ENCODE results near the gene ITGA4. TPM values are rescaled to one million over a fixed set of nuclear protein-coding genes. Genes with fewer than 3 reads are reported as not detected.

Gene ITGA4
- total and polyA plus RNA-seq, 8 donors = 0.45 to 48.4 (median 8.5) TPM

GRCh38 chr2:181462033-181462432 is 4.8 kb downstream of the ITGA4 start:
- DNase-seq = no peak
- WGBS, 5 donors = 20 to 42% (median 32%) methylated on average over 1 of the region's 1 CpG
- TF ChIP-seq, protein P1, sequence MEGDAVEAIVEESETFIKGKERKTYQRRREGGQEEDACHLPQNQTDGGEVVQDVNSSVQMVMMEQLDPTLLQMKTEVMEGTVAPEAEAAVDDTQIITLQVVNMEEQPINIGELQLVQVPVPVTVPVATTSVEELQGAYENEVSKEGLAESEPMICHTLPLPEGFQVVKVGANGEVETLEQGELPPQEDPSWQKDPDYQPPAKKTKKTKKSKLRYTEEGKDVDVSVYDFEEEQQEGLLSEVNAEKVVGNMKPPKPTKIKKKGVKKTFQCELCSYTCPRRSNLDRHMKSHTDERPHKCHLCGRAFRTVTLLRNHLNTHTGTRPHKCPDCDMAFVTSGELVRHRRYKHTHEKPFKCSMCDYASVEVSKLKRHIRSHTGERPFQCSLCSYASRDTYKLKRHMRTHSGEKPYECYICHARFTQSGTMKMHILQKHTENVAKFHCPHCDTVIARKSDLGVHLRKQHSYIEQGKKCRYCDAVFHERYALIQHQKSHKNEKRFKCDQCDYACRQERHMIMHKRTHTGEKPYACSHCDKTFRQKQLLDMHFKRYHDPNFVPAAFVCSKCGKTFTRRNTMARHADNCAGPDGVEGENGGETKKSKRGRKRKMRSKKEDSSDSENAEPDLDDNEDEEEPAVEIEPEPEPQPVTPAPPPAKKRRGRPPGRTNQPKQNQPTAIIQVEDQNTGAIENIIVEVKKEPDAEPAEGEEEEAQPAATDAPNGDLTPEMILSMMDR (IDR thresholded peaks at IDR 0.05) = no peak
- TF ChIP-seq POLR2AphosphoS5 (IDR thresholded peaks at IDR 0.05) = no peak
- TF ChIP-seq EP300 (IDR thresholded peaks at IDR 0.05) = no peak
- no peak for TF ChIP-seq POLR2A (IDR thresholded peaks at IDR 0.05)
- no peaks in the 10 kb centered on the region for H3K9me3 ChIP-seq
- no peaks in the 10 kb centered on the region for H3K36me3 ChIP-seq
- H3K27me3 ChIP-seq = peaks cover 0 to 14% (median 12%) of the 10 kb centered on the region in 3 donors
- peaks cover 0 to 34% (median 12%) of the 10 kb centered on the region in 4 donors for H3K4me1 ChIP-seq
- peak overlapping the region in 2 of 5 donors; percentile 36 to 47 for H3K27ac ChIP-seq
- intact Hi-C loops (cut with DNase I; ENCODE audit: low total_unique reads) = loop anchor here (10.0 kb wide), 2 partner anchors 357 to 1337 kb away; no protein-coding TSS in a partner anchor
- no peak overlapping the region for H3K4me3 ChIP-seq

DNA sequence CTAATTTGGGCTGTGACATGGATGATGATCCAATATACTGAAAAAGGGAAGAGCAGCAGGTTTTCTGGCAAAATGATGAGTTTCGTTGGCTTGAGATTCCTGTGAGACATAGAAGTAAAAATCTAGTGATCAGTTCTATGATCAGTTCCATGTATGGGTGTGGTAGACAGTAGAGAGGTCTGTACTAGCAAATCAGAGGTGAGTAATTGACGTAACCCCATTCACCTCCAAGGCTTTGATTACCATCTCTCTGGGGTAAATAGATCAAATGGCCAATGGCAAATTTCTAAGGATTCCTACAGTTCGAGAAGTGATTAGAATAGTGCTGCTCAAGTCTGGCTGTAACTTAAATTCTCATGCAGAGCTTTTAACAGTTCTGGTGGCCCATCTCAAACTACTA is 6.4 kb downstream of the ITGA4 start:
- intact Hi-C loops (cut with DNase I; ENCODE audit: low total_unique reads) = loop anchor here (10.0 kb wide), 2 partner anchors 359 to 1339 kb away; no protein-coding TSS in a partner anchor
- 70 to 86% (median 77%) methylated on average over 3 of the region's 3 CpGs for WGBS, 5 donors
- peak overlapping the region in 1 of 5 donors; percentile 47 for H3K27ac ChIP-seq

DNA sequence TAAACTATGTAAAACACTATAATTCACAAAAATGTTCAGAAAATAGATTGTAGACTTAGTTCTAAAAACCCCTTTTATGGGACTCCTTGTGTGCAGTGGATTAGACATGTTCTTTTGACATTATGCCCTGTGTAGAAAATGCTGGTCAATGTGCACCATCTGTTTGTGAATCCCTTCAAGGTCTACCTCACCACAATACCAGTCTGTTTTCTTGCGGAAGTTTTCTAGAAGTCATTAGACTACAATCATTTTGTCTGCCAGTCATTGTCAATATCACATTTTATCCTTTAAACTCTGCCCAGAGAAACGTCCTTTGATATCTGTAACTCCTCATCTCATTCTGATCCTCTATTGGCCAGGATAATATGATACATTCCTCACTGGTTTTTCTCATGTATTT is 7.8 kb downstream of the ITGA4 start:
- H3K4me1 ChIP-seq = peaks cover 0 to 22% (median 0%) of the 10 kb centered on the region in 4 donors
- TF ChIP-seq, protein P1 (IDR thresholded peaks at IDR 0.05) = no peak
- TF ChIP-seq POLR2AphosphoS5 (IDR thresholded peaks at IDR 0.05) = no peak
- no peak for TF ChIP-seq EP300 (IDR thresholded peaks at IDR 0.05)
- no peak for TF ChIP-seq POLR2A (IDR thresholded peaks at IDR 0.05)
- no peaks in the 10 kb centered on the region for H3K36me3 ChIP-seq
- no peak overlapping the region for H3K4me3 ChIP-seq
- intact Hi-C loops (cut with DNase I; ENCODE audit: low total_unique reads) = loop anchor here (10.0 kb wide), 2 partner anchors 360 to 1340 kb away; no protein-coding TSS in a partner anchor
- DNase-seq = no peak
- H3K27me3 ChIP-seq = no peaks in the 10 kb centered on the region
- H3K9me3 ChIP-seq = no peaks in the 10 kb centered on the region
- WGBS, 5 donors = 50 to 57% (median 54%) methylated on average over 2 of the region's 2 CpGs
- H3K27ac ChIP-seq = no peak overlapping the region

More for the DNA sequence above, 6.4 kb downstream of the ITGA4 start:
- peaks cover 0 to 22% (median 0%) of the 10 kb centered on the region in 4 donors for H3K4me1 ChIP-seq
- no peaks in the 10 kb centered on the region for H3K36me3 ChIP-seq
- DNase-seq = no peak
- no peaks in the 10 kb centered on the region for H3K27me3 ChIP-seq
- H3K4me3 ChIP-seq = no peak overlapping the region
- no peaks in the 10 kb centered on the region for H3K9me3 ChIP-seq
- TF ChIP-seq, protein P1 (IDR thresholded peaks at IDR 0.05) = no peak
- TF ChIP-seq POLR2A (IDR thresholded peaks at IDR 0.05) = no peak
- TF ChIP-seq POLR2AphosphoS5 (IDR thresholded peaks at IDR 0.05) = no peak
- TF ChIP-seq EP300 (IDR thresholded peaks at IDR 0.05) = no peak

DNA sequence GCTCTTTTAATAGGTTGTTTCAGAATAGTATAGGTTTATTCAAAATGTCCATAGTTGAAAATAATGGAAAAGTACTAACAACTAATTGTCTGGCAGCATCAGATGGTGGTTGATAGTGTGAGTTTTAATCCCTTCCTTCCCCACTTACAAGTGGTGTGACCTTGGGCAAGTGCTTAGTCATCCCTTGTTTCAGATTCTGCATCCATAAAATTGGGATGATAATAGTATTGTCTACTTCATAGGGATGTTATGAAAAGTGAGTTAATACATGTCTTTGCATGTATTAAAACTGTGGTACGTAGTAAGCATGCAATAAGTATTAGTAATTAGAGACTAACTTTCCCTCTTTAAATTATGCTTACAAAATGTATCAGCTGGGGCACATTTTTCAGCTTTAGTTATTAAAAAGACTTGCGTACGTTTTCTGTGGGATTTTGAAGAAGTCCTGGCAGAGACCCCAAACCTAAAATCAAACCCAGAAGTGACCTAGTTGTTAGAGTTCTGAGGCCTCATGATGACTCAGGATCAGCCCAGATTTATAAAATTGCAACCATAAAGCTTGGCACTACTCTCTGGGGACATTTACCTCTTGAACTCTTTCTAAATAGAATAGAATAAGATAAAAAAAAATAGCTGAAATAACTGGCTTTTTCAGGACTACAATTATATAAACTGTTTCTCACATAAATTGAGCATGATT is 8.6 kb downstream of the ITGA4 start:
- Histone ChIP-seq H3K4me1 (peaks cover 0 to 22% (median 0%) of the 10 kb centered on the region in 4 donors), H3K27me3 (no peaks in the 10 kb centered on the region), H3K36me3 (no peaks in the 10 kb centered on the region), H3K9me3 (no peaks in the 10 kb centered on the region), H3K27ac (no peak overlapping the region), H3K4me3 (no peak overlapping the region)
- WGBS, 5 donors = 60 to 78% (median 73%) methylated on average over 3 of the region's 3 CpGs
- no peak for DNase-seq
- TF ChIP-seq, protein P1 (IDR thresholded peaks at IDR 0.05) = no peak
- TF ChIP-seq POLR2AphosphoS5 (IDR thresholded peaks at IDR 0.05) (no peak), POLR2A (IDR thresholded peaks at IDR 0.05) (no peak), EP300 (IDR thresholded peaks at IDR 0.05) (no peak)
- intact Hi-C loops (cut with DNase I; ENCODE audit: low total_unique reads) = loop anchor here (10.0 kb wide), 2 partner anchors 361 to 1341 kb away; no protein-coding TSS in a partner anchor

Measured in stomach (tissue), 9 donors.